Smooth muscle cell (in vitro differentiated cells): ENCODE results near the gene CD109. TPM values are rescaled to one million over a fixed set of nuclear protein-coding genes. Genes with fewer than 3 reads are reported as not detected.

ENCODE experiments used
- DNase-seq: peaks from one replicate; lab custom pipeline; 2025; ENCODE audit not compliant: unreplicated experiment; lab: John Stamatoyannopoulos, UW
- H2AFZ ChIP-seq: fragments of 200-600 bp; sonication (generic); 2 replicates; pipeline ENCODE4 v1.6.0; 2016; ENCODE audit warnings: antibody characterized with exemption, low read depth, mild to moderate bottlenecking
- H3F3A ChIP-seq: fragments of 200-600 bp; sonication (generic); 2 replicates; pipeline ENCODE4 v1.6.0; 2017; ENCODE audit warnings: antibody characterized with exemption, low read depth
- H3K27ac ChIP-seq: fragments of 200-600 bp; sonication (generic); 2 replicates; pipeline ENCODE4 v1.5.1; 2016; ENCODE audit warnings: low read depth, mild to moderate bottlenecking
- H3K27me3 ChIP-seq: fragments of 200-600 bp; sonication (generic); 2 replicates; pipeline ENCODE4 v1.6.1; 2016; ENCODE audit warnings: low read depth, mild to moderate bottlenecking
- H3K36me3 ChIP-seq: fragments of 200-600 bp; sonication (generic); 2 replicates; pipeline ENCODE4 v1.5.1; 2016; ENCODE audit warnings: low read depth
- H3K4me1 ChIP-seq: fragments of 200-600 bp; sonication (generic); 2 replicates; pipeline ENCODE4 v1.5.1; 2016; ENCODE audit warnings: low read depth
- H3K4me2 ChIP-seq: fragments of 200-600 bp; sonication (generic); 2 replicates; pipeline ENCODE4 v1.6.0; 2016; ENCODE audit warnings: mild to moderate bottlenecking
- H3K4me3 ChIP-seq: fragments of 200-600 bp; sonication (generic); 2 replicates; pipeline ENCODE4 v1.5.1; 2016; ENCODE audit warnings: mild to moderate bottlenecking
- H3K79me2 ChIP-seq: fragments of 200-600 bp; sonication (generic); 2 replicates; pipeline ENCODE4 v1.6.0; 2016; ENCODE audit warnings: low read depth, mild to moderate bottlenecking
- H3K9ac ChIP-seq: fragments of 200-600 bp; sonication (generic); 2 replicates; pipeline ENCODE4 v1.6.0; 2016; ENCODE audit warnings: low read depth
- H3K9me3 ChIP-seq: fragments of 200-600 bp; sonication (generic); replicated peaks from 2 replicates; pipeline ENCODE4 v1.5.1; 2016; ENCODE audit warnings: low read depth
- H4K20me1 ChIP-seq: fragments of 200-600 bp; sonication (generic); 2 replicates; pipeline ENCODE4 v1.6.0; 2016; ENCODE audit warnings: low read depth
- WGBS: methylation state at CpG from one replicate; pipeline ENCODE4 v1.1.7; 2016; ENCODE audit warnings: low lambda C conversion rate; 5-methylcytosine and 5-hydroxymethylcytosine counted together
- polyA plus RNA-seq: library from polyadenylated mRNA; unstranded; fragments of >200 nt; fragmentation: Nextera tagmentation; extraction: Ambion mirVana; gene quantifications from 2 replicates; pipeline ENCODE4 v1.2.1, GENCODE V29; 2016
- total RNA-seq: library from RNA; depleted of rRNA; stranded (reverse); fragments of >200 nt; gene quantifications from 2 replicates; pipeline ENCODE4 v1.2.3, GENCODE V29; 2014
- TF ChIP-seq, protein P1 (sequence below): fragments of 200-600 bp; sonication (generic); IDR thresholded peaks from 2 replicates; pipeline ENCODE4 v1.5.1; 2017; ENCODE audit warnings: borderline replicate concordance, mild to moderate bottlenecking, antibody characterized with exemption; ENCODE audit not compliant: insufficient read depth, poor library complexity, severe bottlenecking

The CD109 gene
- total and polyA plus RNA-seq, 2 experiments from 2014 or later = 7.7 to 28.0 TPM

DNA sequence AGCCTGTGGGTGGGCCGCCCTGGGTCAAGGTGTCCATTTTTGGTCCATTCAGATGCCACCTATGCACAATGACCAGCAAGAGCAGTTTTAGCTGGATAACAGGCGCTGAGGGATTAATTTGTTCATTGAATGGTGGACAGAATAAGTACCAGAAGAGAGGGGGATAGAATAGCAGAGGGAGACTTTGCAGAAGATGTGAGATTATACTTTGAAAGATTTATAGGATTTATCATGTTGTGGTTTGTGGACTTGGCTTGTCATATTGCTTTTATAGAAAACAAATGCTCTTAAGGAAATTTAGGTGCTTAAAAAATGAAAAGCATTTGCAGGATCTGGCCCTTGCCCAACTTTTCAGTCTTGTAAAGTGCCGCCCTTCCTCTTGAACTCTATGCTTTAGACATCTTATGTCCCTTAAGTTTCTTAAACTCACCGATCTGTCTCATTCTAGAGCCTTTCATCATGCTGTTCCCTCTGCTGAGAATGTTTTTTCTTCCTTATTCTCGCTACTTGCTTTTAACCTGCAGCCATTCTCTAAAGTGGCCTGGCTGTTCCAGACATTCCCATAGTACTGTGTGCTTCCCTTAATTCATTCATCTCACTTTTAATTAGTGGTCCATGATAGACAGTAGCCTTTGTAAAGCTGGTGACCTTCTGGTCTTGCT, 42.5 kb downstream of the CD109 start:
- Histone ChIP-seq H2AFZ (no peak overlapping the region), H4K20me1 (no peaks in the 10 kb centered on the region), H3K27me3 (no peaks in the 10 kb centered on the region), H3K79me2 (no peaks in the 10 kb centered on the region), H3F3A (no peaks in the 10 kb centered on the region), H3K4me3 (no peak overlapping the region), H3K36me3 (no peaks in the 10 kb centered on the region), H3K9me3 (no peaks in the 10 kb centered on the region), H3K4me1 (no peaks in the 10 kb centered on the region), H3K9ac (no peak overlapping the region), H3K4me2 (no peak overlapping the region), H3K27ac (no peak overlapping the region)
- TF ChIP-seq, protein P1, sequence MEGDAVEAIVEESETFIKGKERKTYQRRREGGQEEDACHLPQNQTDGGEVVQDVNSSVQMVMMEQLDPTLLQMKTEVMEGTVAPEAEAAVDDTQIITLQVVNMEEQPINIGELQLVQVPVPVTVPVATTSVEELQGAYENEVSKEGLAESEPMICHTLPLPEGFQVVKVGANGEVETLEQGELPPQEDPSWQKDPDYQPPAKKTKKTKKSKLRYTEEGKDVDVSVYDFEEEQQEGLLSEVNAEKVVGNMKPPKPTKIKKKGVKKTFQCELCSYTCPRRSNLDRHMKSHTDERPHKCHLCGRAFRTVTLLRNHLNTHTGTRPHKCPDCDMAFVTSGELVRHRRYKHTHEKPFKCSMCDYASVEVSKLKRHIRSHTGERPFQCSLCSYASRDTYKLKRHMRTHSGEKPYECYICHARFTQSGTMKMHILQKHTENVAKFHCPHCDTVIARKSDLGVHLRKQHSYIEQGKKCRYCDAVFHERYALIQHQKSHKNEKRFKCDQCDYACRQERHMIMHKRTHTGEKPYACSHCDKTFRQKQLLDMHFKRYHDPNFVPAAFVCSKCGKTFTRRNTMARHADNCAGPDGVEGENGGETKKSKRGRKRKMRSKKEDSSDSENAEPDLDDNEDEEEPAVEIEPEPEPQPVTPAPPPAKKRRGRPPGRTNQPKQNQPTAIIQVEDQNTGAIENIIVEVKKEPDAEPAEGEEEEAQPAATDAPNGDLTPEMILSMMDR = no peak
- no peak for DNase-seq
- WGBS = 86% methylated on average over 5 of the region's 5 CpGs

DNA sequence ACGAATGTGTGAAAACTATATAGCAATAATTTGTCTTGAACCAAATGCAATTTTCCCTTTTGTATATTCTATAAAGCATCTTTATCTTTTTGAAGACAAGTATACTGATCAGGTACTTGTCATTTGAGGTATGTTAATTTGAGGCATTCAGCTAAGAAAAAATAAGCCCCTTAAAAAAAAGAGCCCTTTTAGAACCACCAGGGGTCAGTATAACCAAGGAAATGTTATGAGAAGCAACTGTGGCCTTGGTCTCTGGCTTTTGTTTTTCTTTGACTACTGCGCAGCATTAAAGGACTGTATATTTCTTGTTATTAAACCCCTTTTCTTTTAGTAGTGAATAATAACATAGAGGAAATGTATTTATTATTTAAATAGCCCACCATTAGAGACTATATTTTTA, 43.1 kb downstream of the CD109 start:
- Histone ChIP-seq H3K79me2 (no peaks in the 10 kb centered on the region), H3K27me3 (no peaks in the 10 kb centered on the region), H3K27ac (no peak overlapping the region), H3K4me2 (no peak overlapping the region), H2AFZ (no peak overlapping the region), H3K4me3 (no peak overlapping the region), H3K36me3 (no peaks in the 10 kb centered on the region), H3F3A (no peaks in the 10 kb centered on the region), H3K9ac (no peak overlapping the region), H3K4me1 (no peaks in the 10 kb centered on the region), H4K20me1 (no peaks in the 10 kb centered on the region), H3K9me3 (no peaks in the 10 kb centered on the region)
- 49% methylated on average over 2 of the region's 2 CpGs for WGBS
- no peak for DNase-seq
- TF ChIP-seq, protein P1 = peak; percentile 84

DNA sequence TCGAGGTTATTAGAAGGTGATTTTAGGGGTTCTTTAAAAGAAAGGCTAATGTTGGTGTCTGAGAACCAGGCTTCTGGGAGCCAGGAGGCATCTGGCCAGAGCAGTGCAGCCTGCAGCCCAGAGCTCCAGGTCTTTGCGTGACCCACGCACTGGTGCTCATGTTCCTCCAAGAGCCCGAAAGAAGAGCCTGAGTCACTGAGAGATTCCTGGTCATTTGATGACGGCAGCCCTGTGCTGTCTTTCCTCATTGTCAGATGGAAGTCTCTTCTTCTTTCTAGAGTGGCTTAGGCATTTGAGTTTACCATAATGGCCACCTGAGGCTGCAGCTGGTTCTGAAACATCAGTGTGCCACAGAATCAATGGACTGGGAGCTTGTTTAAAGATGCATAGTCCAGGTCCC, 46.4 kb downstream of the CD109 start:
- Histone ChIP-seq H3K27ac (no peak overlapping the region), H3K4me3 (no peak overlapping the region), H3K9me3 (no peaks in the 10 kb centered on the region), H3K27me3 (no peaks in the 10 kb centered on the region), H2AFZ (no peak overlapping the region), H3K4me2 (no peak overlapping the region), H3K4me1 (no peaks in the 10 kb centered on the region), H4K20me1 (no peaks in the 10 kb centered on the region), H3F3A (no peaks in the 10 kb centered on the region), H3K79me2 (no peaks in the 10 kb centered on the region), H3K9ac (no peak overlapping the region), H3K36me3 (no peaks in the 10 kb centered on the region)
- WGBS = 60% methylated on average over 5 of the region's 5 CpGs
- DNase-seq = no peak
- TF ChIP-seq, protein P1 = no peak

DNA sequence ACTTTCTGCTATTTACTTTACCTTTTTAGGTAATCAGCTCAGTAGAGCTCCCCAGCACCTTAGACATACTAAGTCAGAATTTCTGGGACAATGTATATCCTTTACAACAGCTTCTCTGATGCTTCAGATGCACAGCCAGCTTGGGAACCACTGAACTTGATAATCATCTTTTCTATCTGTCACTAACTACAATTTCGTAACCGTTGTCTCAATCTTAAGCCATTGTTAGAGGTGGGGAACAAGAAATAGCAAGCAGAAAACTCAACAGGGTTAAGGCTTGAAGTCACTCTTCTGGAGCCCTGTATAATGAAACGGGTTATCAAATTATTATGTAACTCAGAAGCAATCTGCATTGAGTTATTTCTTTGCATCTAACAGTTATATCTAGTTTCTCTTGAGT, 47.1 kb downstream of the CD109 start:
- Histone ChIP-seq H3K4me2 (no peak overlapping the region), H3K9me3 (no peaks in the 10 kb centered on the region), H3K27ac (no peak overlapping the region), H2AFZ (no peak overlapping the region), H3K4me3 (no peak overlapping the region), H3K36me3 (no peaks in the 10 kb centered on the region), H3K4me1 (no peaks in the 10 kb centered on the region), H3K27me3 (no peaks in the 10 kb centered on the region), H3F3A (no peaks in the 10 kb centered on the region), H3K9ac (no peak overlapping the region), H4K20me1 (no peaks in the 10 kb centered on the region), H3K79me2 (no peaks in the 10 kb centered on the region)
- TF ChIP-seq, protein P1 = no peak
- no peak for DNase-seq
- WGBS = 88% methylated on average over 3 of the region's 3 CpGs
